SU-DHL-6 (cell line): ENCODE results near the gene UACA.

Experiments
- CTCF ChIP-seq: fragments of 200-600 bp; sonication (generic); IDR thresholded peaks from one replicate; pipeline ENCODE4 v1.5.1; 2017; ENCODE audit warnings: antibody characterized with exemption, mild to moderate bottlenecking, low read length, moderate library complexity; ENCODE audit not compliant: insufficient read depth, poor library complexity, severe bottlenecking
- EZH2phosphoT487 ChIP-seq: fragments of 200-600 bp; sonication (generic), shearing (Covaris generic); conservative IDR thresholded peaks from 2 replicates; pipeline ENCODE4 v1.6.1; 2018; ENCODE audit warnings: mild to moderate bottlenecking, antibody characterized with exemption, low read length, moderate library complexity, mixed read lengths

GRCh38 chr15:70763120-70763949, at the start of gene UACA:
- no peak for TF ChIP-seq CTCF
- TF ChIP-seq EZH2phosphoT487, result no peak
